AG04450 (cell line): Measurements from ENCODE around the gene GPR119. TPM values are rescaled to one million over a fixed set of nuclear protein-coding genes. Genes with fewer than 3 reads are reported as not detected.
"Not testable (repeated sequence)": the region's sequence is repeated elsewhere in the genome, so short reads cannot be mapped to it uniquely, and the experiment has no call there.

Source experiments
- CTCF ChIA-PET: fragments of 300-600, 350-600 bp; formaldehyde crosslinking; extraction: SDS; loops from one replicate; lab custom pipeline; 2022; ENCODE audit warnings: antibody characterized with exemption, inconsistent platforms; lab: Charles Lee
- POLR2A ChIA-PET: fragments of 350-600 bp; formaldehyde crosslinking; extraction: SDS; loops from one replicate; lab custom pipeline; 2021; ENCODE audit warnings: antibody characterized with exemption, inconsistent platforms; lab: Yijun Ruan, JAX
- DNase-seq: peaks from one replicate; pipeline ENCODE4 v3.0.0-alpha.2; 2011; ENCODE audit warnings: low read depth, low spot score
- H3K27ac ChIP-seq: one replicate; pipeline ENCODE4 v1.5.1; 2012; ENCODE audit warnings: low read depth, low read length, control low read depth
- H3K27me3 ChIP-seq: one replicate; pipeline ENCODE4 v1.6.0; 2012; ENCODE audit warnings: low read length; ENCODE audit not compliant: control insufficient read depth, insufficient read depth
- H3K4me3 ChIP-seq: 2 replicates; pipeline ENCODE4 v1.5.1; 2011; ENCODE audit warnings: mild to moderate bottlenecking, low read depth, low read length, control low read depth
- H3K9me3 ChIP-seq: 2 replicates; pipeline ENCODE4 v1.5.1; 2012; ENCODE audit warnings: low read length; ENCODE audit not compliant: control insufficient read depth, insufficient read depth
- polyA minus RNA-seq: library from RNA; depleted of rRNA, polyadenylated mRNA; stranded (reverse); fragments of >200 nt; gene quantifications from 2 replicates; pipeline ENCODE4 v1.2.3, GENCODE V29; 2011; rRNA and poly(A)+ RNA removed
- polyA plus RNA-seq: library from polyadenylated mRNA; depleted of rRNA; stranded (reverse); fragments of >200 nt; gene quantifications from 2 replicates; pipeline ENCODE4 v1.2.3, GENCODE V29; 2011; rRNA removed
- TF ChIP-seq, protein P1 (sequence below): IDR thresholded peaks from 2 replicates; pipeline ENCODE4 v1.5.1; 2011; ENCODE audit warnings: low read depth, low read length, control low read depth, inconsistent platforms

GPR119 gene
- polyA plus RNA-seq (not detected in 2 replicates), polyA minus RNA-seq (not detected in 2 replicates)

- Histone ChIP-seq H3K27ac (no peak within 1 kb of the TSS), H3K27me3 (no peaks in the 10 kb centered on the region), H3K9me3 (no peaks in the 10 kb centered on the region), H3K4me3 (no peak within 1 kb of the TSS)
- DNase-seq: no peak
- TF ChIP-seq, protein P1, sequence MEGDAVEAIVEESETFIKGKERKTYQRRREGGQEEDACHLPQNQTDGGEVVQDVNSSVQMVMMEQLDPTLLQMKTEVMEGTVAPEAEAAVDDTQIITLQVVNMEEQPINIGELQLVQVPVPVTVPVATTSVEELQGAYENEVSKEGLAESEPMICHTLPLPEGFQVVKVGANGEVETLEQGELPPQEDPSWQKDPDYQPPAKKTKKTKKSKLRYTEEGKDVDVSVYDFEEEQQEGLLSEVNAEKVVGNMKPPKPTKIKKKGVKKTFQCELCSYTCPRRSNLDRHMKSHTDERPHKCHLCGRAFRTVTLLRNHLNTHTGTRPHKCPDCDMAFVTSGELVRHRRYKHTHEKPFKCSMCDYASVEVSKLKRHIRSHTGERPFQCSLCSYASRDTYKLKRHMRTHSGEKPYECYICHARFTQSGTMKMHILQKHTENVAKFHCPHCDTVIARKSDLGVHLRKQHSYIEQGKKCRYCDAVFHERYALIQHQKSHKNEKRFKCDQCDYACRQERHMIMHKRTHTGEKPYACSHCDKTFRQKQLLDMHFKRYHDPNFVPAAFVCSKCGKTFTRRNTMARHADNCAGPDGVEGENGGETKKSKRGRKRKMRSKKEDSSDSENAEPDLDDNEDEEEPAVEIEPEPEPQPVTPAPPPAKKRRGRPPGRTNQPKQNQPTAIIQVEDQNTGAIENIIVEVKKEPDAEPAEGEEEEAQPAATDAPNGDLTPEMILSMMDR: no peak
- CTCF ChIA-PET: interaction anchor here (1.7 kb wide), 1 partner anchor 531 kb away, joined by 4 read pairs; no protein-coding TSS in a partner anchor
- POLR2A ChIA-PET: no interaction called here
Measured at GRCh38 chrX:130385520-130385919, at the start of gene GPR119. Gene GPR119 (minus strand): TSS chrX:130385674. CDS start chrX:130385447, 227 bp downstream.

- DNase-seq, H3K4me3 ChIP-seq, H3K9me3 ChIP-seq, H3K27ac ChIP-seq, POLR2A ChIA-PET, CTCF ChIA-PET, H3K27me3 ChIP-seq: not testable (repeated sequence)
Measured at GRCh38 chrX:130429236-130429635, 43.8 kb upstream of the GPR119 start.

GRCh38 chrX:130426531-130426930 is 41.1 kb upstream of the GPR119 start:
- CTCF ChIA-PET: no interaction called here
- DNase-seq: no peak
- POLR2A ChIA-PET: no interaction called here
- Histone ChIP-seq H3K9me3 (no peaks in the 10 kb centered on the region), H3K27me3 (no peaks in the 10 kb centered on the region), H3K27ac (no peak overlapping the region), H3K4me3 (no peak overlapping the region)
- TF ChIP-seq, protein P1: no peak

- H3K27ac ChIP-seq: no peak overlapping the region
- ChIA-PET POLR2A (no interaction called here), CTCF (no interaction called here)
- TF ChIP-seq, protein P1: no peak
- H3K27me3 ChIP-seq: no peaks in the 10 kb centered on the region
- H3K4me3 ChIP-seq: no peak overlapping the region
- no peak for DNase-seq
- H3K9me3 ChIP-seq: no peaks in the 10 kb centered on the region
Measured at GRCh38 chrX:130419263-130419662, 33.8 kb upstream of the GPR119 start.

- ChIA-PET CTCF (no interaction called here), POLR2A (no interaction called here)
- H3K27me3 ChIP-seq: no peaks in the 10 kb centered on the region
- TF ChIP-seq, protein P1: no peak
- no peaks in the 10 kb centered on the region for H3K9me3 ChIP-seq
- H3K27ac ChIP-seq: no peak overlapping the region
- no peak for DNase-seq
- H3K4me3 ChIP-seq: no peak overlapping the region
Measured at GRCh38 chrX:130418740-130419139, 33.3 kb upstream of the GPR119 start.
